Liver (tissue), 2 donors: ENCODE results near the gene SCN1A.

Experiments
- TF ChIP-seq, protein P1 (sequence below): IDR thresholded peaks from 2 replicates; pipeline ENCODE4 v1.6.1; 2016; ENCODE audit warnings: antibody characterized with exemption
- TF ChIP-seq, protein P2 (sequence below): fragments of 150-350 bp; IDR thresholded peaks from 2 replicates; pipeline ENCODE4 v1.5.1; 2017; ENCODE audit warnings: improper control_type of control experiment, low read depth, low read length; ENCODE audit not compliant: missing input control
- donor health status: healthy.

DNA sequence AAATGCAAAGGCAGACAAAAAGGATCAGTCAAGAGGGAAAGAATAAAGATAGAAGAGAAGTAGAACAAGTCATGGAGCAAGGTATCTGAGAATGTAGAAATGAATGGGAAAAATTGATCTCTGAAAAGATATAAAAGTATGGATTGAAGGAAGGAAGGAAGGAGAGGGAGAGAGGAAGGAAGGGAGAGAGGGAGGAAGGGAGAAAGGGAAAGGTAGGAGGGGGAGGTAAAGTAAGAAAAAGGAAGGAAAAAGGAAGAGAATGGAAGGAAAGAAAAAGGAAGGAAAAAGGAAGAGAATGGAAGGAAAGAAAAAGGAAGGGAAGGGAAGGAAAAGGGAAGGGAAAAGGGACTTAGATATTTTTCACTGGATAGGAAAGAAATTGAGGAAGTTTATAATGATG, 142.7 kb downstream of the SCN1A start:
- TF ChIP-seq, protein P1, sequence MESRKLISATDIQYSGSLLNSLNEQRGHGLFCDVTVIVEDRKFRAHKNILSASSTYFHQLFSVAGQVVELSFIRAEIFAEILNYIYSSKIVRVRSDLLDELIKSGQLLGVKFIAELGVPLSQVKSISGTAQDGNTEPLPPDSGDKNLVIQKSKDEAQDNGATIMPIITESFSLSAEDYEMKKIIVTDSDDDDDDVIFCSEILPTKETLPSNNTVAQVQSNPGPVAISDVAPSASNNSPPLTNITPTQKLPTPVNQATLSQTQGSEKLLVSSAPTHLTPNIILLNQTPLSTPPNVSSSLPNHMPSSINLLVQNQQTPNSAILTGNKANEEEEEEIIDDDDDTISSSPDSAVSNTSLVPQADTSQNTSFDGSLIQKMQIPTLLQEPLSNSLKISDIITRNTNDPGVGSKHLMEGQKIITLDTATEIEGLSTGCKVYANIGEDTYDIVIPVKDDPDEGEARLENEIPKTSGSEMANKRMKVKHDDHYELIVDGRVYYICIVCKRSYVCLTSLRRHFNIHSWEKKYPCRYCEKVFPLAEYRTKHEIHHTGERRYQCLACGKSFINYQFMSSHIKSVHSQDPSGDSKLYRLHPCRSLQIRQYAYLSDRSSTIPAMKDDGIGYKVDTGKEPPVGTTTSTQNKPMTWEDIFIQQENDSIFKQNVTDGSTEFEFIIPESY, result no peak
- TF ChIP-seq, protein P2, sequence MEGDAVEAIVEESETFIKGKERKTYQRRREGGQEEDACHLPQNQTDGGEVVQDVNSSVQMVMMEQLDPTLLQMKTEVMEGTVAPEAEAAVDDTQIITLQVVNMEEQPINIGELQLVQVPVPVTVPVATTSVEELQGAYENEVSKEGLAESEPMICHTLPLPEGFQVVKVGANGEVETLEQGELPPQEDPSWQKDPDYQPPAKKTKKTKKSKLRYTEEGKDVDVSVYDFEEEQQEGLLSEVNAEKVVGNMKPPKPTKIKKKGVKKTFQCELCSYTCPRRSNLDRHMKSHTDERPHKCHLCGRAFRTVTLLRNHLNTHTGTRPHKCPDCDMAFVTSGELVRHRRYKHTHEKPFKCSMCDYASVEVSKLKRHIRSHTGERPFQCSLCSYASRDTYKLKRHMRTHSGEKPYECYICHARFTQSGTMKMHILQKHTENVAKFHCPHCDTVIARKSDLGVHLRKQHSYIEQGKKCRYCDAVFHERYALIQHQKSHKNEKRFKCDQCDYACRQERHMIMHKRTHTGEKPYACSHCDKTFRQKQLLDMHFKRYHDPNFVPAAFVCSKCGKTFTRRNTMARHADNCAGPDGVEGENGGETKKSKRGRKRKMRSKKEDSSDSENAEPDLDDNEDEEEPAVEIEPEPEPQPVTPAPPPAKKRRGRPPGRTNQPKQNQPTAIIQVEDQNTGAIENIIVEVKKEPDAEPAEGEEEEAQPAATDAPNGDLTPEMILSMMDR, result no peak
